NCI-H82 treated with DMSO at 0.1 percent for 48 hours (cell line): ENCODE results near the gene SORCS2.

Experiments used
- DNase-seq: peaks from one replicate; lab custom pipeline; 2025; ENCODE audit not compliant: unreplicated experiment; lab: John Stamatoyannopoulos, UW

Gene SORCS2

DNA sequence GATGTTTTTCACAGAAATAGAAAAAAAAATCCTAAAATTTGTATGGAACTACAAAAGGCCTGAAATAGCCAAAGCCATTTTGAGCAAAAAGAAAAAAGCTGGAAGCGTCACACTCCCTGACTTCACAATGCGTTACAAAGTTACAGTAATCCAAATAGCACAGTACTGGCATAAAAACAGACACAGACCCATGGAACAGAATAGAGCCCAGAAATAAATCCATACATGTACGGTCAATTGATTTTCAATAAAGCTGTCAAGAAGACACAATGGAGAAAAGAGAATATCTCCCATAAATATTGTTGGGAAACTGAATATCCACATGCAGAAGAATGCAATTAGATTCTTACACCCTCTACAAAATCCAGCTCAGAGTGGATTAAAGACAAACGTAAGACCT, 539.1 kb downstream of the SORCS2 start:
- DNase-seq, result no peak

- DNase-seq, result no peak
These were observed 539.9 kb downstream of the SORCS2 start for GRCh38 chr4:7732263-7732662.

DNA sequence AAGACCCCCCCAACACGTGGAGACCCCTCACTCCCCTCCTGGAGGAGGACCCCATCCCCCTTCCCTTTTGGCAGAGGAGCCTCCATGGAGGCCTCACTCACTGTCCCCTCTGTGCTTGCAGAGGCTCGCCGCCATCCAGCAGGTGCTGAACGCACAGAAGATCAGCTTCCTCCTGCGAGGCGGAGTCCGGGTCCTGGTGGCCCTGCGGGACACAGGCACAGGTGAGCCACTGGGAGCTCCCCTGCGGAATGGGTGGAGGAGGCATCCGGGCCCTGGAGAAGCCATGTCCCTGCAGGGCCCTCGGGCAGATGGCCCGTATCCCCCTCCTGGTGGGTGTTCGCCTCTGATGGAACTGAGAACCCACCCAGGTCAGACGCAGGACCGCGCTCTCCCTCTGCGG, 540.9 kb downstream of the SORCS2 start:
- no peak for DNase-seq

GRCh38 chr4:7733801-7734650, 541.7 kb downstream of the SORCS2 start:
- DNase-seq, result no peak

- no peak for DNase-seq
These were observed 542.4 kb downstream of the SORCS2 start for GRCh38 chr4:7734651-7735260.

- DNase-seq, result no peak
These were observed 543.1 kb downstream of the SORCS2 start for GRCh38 chr4:7735395-7735794.

- DNase-seq, result no peak
These were observed 543.6 kb downstream of the SORCS2 start for GRCh38 chr4:7735961-7736360.

GRCh38 chr4:7736436-7737267, 544.3 kb downstream of the SORCS2 start:
- no peak for DNase-seq

- no peak for DNase-seq
These were observed 544.9 kb downstream of the SORCS2 start for GRCh38 chr4:7737268-7737645.

- no peak for DNase-seq
These were observed 545.6 kb downstream of the SORCS2 start for GRCh38 chr4:7737752-7738457.

GRCh38 chr4:7738458-7739076, 546.2 kb downstream of the SORCS2 start:
- DNase-seq, result no peak

DNA sequence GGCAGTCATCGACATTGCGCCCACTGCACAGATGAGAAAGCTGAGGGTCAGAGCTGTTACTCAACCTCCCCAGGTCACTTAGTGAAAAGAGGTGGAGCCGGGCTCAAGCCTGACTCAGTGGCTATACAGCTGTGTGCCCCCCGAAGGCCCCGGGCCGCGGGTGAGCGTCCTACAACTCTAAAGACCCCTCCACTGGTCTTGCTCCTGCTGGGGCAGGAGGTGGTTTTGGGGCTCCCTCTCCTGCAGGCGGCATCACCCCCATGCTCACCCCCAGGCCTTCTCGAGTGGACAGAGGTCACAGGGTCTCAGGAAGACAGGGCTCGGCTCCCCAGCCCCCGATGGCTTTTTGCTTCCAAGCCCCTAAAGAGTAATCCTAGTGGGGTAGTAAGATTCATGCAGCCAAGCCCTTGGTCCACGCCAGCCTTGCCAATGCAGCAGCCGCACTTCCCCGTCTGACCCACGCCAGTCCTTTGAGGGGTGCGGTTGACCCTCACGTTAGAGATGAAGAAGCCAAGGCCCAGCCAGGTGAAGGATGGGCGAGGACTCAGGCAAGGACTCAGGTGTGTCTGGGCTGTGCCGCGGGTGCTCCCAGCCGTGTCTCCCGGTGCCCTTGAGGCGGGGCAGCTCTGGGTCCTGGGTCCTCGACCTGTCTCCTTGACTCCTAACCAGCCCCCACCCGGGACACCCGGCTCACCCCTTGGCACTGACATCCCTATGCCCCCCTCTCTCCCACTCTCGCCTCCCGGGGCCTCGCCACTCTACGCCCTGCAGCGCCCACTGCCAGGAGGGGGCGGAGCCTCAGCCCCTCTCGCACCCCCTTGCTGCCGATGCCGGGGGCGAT, 547.0 kb downstream of the SORCS2 start:
- no peak for DNase-seq

GRCh38 chr4:7739918-7740865, 547.9 kb downstream of the SORCS2 start:
- DNase-seq, result no peak

- DNase-seq, result no peak
These were observed 548.7 kb downstream of the SORCS2 start for GRCh38 chr4:7740866-7741525.

GRCh38 chr4:7741946-7742806, 549.8 kb downstream of the SORCS2 start:
- no peak for DNase-seq

GRCh38 chr4:7742807-7743280, 550.5 kb downstream of the SORCS2 start:
- no peak for DNase-seq

- no peak for DNase-seq
These were observed 551.9 kb downstream of the SORCS2 start for GRCh38 chr4:7744142-7744804.
